ENCODE results near the gene CERT1.

DNA sequence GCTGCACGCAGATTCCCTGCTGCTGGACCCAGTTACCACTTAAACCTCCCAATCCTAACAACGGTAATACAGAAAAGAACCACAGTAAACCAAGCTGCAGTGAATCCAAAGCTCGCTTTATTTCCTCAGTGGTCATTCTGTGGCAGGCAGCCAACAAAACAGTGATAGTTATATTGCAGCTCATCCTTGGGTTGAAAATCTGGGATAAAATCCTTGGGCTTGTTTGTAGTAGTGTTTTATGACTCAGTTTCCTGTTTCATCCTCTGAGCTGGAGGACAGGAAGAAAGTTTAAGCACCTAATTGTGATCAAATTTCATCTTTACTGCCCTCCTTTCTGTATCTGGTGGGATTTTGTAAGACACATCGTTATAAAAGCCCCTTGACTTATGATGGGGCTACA lies 143.0 kb downstream of the CERT1 start:
- TF ChIP-seq ZNF138 (tag by site-specific recombination; IDR thresholded peaks at IDR 0.05; ENCODE audit: borderline replicate concordance) (no peak), CTCF (tag by site-specific recombination; IDR thresholded peaks at IDR 0.05) (no peak), ZEB2 (tag by site-specific recombination; IDR thresholded peaks at IDR 0.05) (no peak), ZNF112 (tag by site-specific recombination; IDR thresholded peaks at IDR 0.05) (no peak), ZNF792 (tag by site-specific recombination; IDR thresholded peaks at IDR 0.05) (no peak), ZNF341 (tag by site-specific recombination; IDR thresholded peaks at IDR 0.05; ENCODE audit: low read depth) (no peak), ZFP3 (tag by site-specific recombination; IDR thresholded peaks at IDR 0.05; ENCODE audit: low read depth) (no peak), ZNF146 (tag by site-specific recombination; IDR thresholded peaks at IDR 0.05) (no peak), ZBTB21 (tag by site-specific recombination; IDR thresholded peaks at IDR 0.05) (no peak)

Data from HEK293 (cell line).